Head of caudate nucleus (tissue), 42 donors: ENCODE measurements around the gene PRELID2.
A peak's percentile ranks its signal among the peaks of the same experiment; 100 is the strongest.
"Not testable (repeated sequence)": the region's sequence is repeated elsewhere in the genome, so short reads cannot be mapped to it uniquely, and the experiment has no call there.

ENCODE experiments used
- DNase-seq, 42 donors: peaks; one replicate each; pipeline versions ENCODE4 v3.0.0 to v3.0.0-alpha.2; 2020 to 2021; ENCODE audit warnings: mixed read lengths in 7 of 42
- intact Hi-C: fragments of 100-400 bp; cut with DNase I; formaldehyde crosslinking; loops from one replicate; pipeline ENCODE4 v1.15.0; 2022

PRELID2 gene

GRCh38 chr5:145803112-145804004 is 31.8 kb downstream of the PRELID2 start:
- DNase-seq, result no peak
- intact Hi-C loops, result no loop called here

- DNase-seq, result no peak
- intact Hi-C loops, result no loop called here
These were observed 33.9 kb downstream of the PRELID2 start for GRCh38 chr5:145801195-145801594.

- DNase-seq, result no peak
- intact Hi-C loops, result no loop called here
These were observed 35.0 kb downstream of the PRELID2 start for GRCh38 chr5:145800181-145800580.

GRCh38 chr5:145798503-145798902 is 36.6 kb downstream of the PRELID2 start:
- intact Hi-C loops, DNase-seq: not testable (repeated sequence)

- no peak for DNase-seq
- intact Hi-C loops, result no loop called here
These were observed 37.8 kb downstream of the PRELID2 start for GRCh38 chr5:145797336-145797735.

- DNase-seq, result no peak
- intact Hi-C loops, result no loop called here
These were observed 38.8 kb downstream of the PRELID2 start for GRCh38 chr5:145796318-145796717.

GRCh38 chr5:145793574-145793973 is 41.6 kb downstream of the PRELID2 start:
- intact Hi-C loops, result no loop called here
- no peak for DNase-seq

- DNase-seq, result no peak
- intact Hi-C loops, result no loop called here
These were observed 42.3 kb downstream of the PRELID2 start for GRCh38 chr5:145792840-145793239.

- no peak for DNase-seq
- intact Hi-C loops, result no loop called here
These were observed 43.3 kb downstream of the PRELID2 start for GRCh38 chr5:145791866-145792265.

GRCh38 chr5:145787996-145788395 is 47.1 kb downstream of the PRELID2 start:
- DNase-seq, result no peak
- intact Hi-C loops, result no loop called here

GRCh38 chr5:145787507-145787906 is 47.6 kb downstream of the PRELID2 start:
- intact Hi-C loops, result no loop called here
- no peak for DNase-seq

GRCh38 chr5:145787001-145787400 is 48.1 kb downstream of the PRELID2 start:
- intact Hi-C loops, result no loop called here

GRCh38 chr5:145780982-145781381 is 54.2 kb downstream of the PRELID2 start:
- intact Hi-C loops, result no loop called here
- no peak for DNase-seq

More at GRCh38 chr5:145787001-145787400, 48.1 kb downstream of the PRELID2 start:
- DNase-seq, result no peak

- no peak for DNase-seq
- intact Hi-C loops, result no loop called here
These were observed 56.8 kb downstream of the PRELID2 start for GRCh38 chr5:145778144-145778900.

GRCh38 chr5:145777445-145778063 is 57.6 kb downstream of the PRELID2 start:
- no peak for DNase-seq
- intact Hi-C loops, result no loop called here

GRCh38 chr5:145776886-145777285 is 58.3 kb downstream of the PRELID2 start:
- intact Hi-C loops, result no loop called here
- DNase-seq, result no peak

GRCh38 chr5:145775893-145776444 is 59.2 kb downstream of the PRELID2 start:
- intact Hi-C loops, result no loop called here
- peak in 1 of 42 donors; percentile 11 for DNase-seq

GRCh38 chr5:145775411-145775810 is 59.7 kb downstream of the PRELID2 start:
- intact Hi-C loops, result no loop called here
- no peak for DNase-seq

- DNase-seq, result no peak
- intact Hi-C loops, result no loop called here
These were observed 60.7 kb downstream of the PRELID2 start for GRCh38 chr5:145774442-145774841.

- intact Hi-C loops, result no loop called here
- DNase-seq, result no peak
These were observed 62.7 kb downstream of the PRELID2 start for GRCh38 chr5:145772466-145772865.
